Tibial nerve (tissue), 4 donors: ENCODE data around the gene SIX2.

ENCODE experiments used
- EP300 ChIP-seq, 2 donors: sonication (generic); formaldehyde crosslinking; IDR thresholded peaks; one replicate each; pipeline ENCODE4 v1.6.1; 2017; ENCODE audit warnings: antibody characterized with exemption in 2 of 2, mild to moderate bottlenecking in 1 of 2
- TF ChIP-seq, protein P1 (sequence below), 5 experiments: fragments of 200-600 bp in 3 of 5; fragments of 450-650 bp in 2 of 5; sonication (generic) in 3 of 5; IDR thresholded peaks; one replicate each; pipeline ENCODE4 v1.5.1; 2016 to 2019; ENCODE audit warnings: antibody characterized with exemption in 5 of 5, mild to moderate bottlenecking in 3 of 5, moderate library complexity in 2 of 5

DNA sequence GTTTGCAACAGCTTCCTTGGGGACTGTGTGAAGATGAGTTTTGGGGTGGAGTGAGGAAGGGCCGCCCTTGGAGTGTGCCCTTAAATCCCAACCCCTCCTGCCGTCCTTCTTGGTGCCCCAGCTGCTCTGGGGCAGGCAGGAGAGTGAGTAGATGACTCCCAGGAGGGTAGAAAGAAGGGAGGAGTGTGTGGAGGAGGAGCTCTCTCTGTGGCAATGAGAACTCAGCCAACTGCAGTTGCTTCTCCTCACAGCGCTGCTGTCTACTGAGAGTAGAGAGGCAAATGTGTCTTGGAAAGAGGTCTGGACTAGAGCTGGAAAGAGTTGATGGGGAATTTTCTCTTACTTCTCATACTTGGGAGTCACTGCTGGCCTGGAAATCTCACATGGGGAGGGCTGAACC is 21.8 kb upstream of the SIX2 start:
- TF ChIP-seq, protein P1, sequence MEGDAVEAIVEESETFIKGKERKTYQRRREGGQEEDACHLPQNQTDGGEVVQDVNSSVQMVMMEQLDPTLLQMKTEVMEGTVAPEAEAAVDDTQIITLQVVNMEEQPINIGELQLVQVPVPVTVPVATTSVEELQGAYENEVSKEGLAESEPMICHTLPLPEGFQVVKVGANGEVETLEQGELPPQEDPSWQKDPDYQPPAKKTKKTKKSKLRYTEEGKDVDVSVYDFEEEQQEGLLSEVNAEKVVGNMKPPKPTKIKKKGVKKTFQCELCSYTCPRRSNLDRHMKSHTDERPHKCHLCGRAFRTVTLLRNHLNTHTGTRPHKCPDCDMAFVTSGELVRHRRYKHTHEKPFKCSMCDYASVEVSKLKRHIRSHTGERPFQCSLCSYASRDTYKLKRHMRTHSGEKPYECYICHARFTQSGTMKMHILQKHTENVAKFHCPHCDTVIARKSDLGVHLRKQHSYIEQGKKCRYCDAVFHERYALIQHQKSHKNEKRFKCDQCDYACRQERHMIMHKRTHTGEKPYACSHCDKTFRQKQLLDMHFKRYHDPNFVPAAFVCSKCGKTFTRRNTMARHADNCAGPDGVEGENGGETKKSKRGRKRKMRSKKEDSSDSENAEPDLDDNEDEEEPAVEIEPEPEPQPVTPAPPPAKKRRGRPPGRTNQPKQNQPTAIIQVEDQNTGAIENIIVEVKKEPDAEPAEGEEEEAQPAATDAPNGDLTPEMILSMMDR (IDR thresholded peaks at IDR 0.05) = no peak
- TF ChIP-seq EP300 (IDR thresholded peaks at IDR 0.05) = no peak
